Hepatocyte (in vitro differentiated cells): ENCODE data around the gene RCN1.

Experiments used
- CTCF ChIP-seq: fragments of 200-600 bp; sonication (generic); IDR thresholded peaks from 2 replicates; pipeline ENCODE4 v1.5.1; 2016; ENCODE audit warnings: antibody characterized with exemption, mild to moderate bottlenecking; ENCODE audit not compliant: poor library complexity
- EZH2 ChIP-seq: fragments of 200-600 bp; sonication (generic); IDR thresholded peaks from 2 replicates; pipeline ENCODE4 v1.6.1; 2016; ENCODE audit warnings: antibody characterized with exemption, mild to moderate bottlenecking, borderline replicate concordance

DNA sequence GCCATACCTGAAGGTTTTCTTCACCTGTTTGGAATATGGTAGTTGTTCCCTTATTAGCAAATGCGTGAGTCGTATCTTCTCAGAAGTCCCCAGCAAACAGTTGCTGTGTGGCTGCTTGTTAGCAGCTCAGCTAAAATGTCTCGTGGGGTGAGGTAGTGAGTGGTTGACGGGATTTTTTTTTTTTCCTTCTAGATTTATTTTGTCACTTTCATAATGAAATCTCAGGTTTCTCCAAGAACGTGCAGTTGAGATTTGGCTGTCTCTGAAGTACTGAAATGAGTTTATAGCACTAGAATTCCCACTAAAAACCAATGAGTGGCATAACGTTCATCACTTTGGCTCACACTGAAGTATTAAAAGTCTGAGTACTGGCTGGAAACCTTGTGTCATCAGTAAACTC lies 16.8 kb downstream of the RCN1 start:
- TF ChIP-seq EZH2 (no peak), CTCF (no peak)
